HuH-7.5 (cell line): ENCODE measurements around the gene STAT5A.
"Not testable (repeated sequence)": the region's sequence is repeated elsewhere in the genome, so short reads cannot be mapped to it uniquely, and the experiment has no call there.

Experiments used
- DNase-seq: peaks from one replicate; pipeline ENCODE4 v3.0.0; 2011; ENCODE audit warnings: low spot score

The STAT5A gene

GRCh38 chr17:42308446-42308845, 20.1 kb downstream of the STAT5A start:
- DNase-seq: no peak

- DNase-seq: no peak
These were observed 20.8 kb downstream of the STAT5A start for GRCh38 chr17:42309142-42309541.

- no peak for DNase-seq
These were observed 21.9 kb downstream of the STAT5A start for GRCh38 chr17:42309986-42310786.

DNA sequence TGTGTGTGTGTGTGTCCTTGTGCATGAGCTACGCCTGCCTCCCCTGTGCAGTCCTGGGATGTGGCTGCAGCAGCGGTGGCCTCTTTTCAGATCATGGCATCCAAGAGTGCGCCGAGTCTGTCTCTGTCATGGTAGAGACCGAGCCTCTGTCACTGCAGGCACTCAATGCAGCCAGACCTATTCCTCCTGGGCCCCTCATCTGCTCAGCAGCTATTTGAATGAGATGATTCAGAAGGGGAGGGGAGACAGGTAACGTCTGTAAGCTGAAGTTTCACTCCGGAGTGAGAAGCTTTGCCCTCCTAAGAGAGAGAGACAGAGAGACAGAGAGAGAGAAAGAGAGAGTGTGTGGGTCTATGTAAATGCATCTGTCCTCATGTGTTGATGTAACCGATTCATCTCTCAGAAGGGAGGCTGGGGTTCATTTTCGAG, 22.5 kb downstream of the STAT5A start:
- no peak for DNase-seq

- peak; percentile 91 for DNase-seq
These were observed 23.1 kb downstream of the STAT5A start for GRCh38 chr17:42311240-42312034.

- DNase-seq: no peak
These were observed 23.7 kb downstream of the STAT5A start for GRCh38 chr17:42312035-42312284.

DNA sequence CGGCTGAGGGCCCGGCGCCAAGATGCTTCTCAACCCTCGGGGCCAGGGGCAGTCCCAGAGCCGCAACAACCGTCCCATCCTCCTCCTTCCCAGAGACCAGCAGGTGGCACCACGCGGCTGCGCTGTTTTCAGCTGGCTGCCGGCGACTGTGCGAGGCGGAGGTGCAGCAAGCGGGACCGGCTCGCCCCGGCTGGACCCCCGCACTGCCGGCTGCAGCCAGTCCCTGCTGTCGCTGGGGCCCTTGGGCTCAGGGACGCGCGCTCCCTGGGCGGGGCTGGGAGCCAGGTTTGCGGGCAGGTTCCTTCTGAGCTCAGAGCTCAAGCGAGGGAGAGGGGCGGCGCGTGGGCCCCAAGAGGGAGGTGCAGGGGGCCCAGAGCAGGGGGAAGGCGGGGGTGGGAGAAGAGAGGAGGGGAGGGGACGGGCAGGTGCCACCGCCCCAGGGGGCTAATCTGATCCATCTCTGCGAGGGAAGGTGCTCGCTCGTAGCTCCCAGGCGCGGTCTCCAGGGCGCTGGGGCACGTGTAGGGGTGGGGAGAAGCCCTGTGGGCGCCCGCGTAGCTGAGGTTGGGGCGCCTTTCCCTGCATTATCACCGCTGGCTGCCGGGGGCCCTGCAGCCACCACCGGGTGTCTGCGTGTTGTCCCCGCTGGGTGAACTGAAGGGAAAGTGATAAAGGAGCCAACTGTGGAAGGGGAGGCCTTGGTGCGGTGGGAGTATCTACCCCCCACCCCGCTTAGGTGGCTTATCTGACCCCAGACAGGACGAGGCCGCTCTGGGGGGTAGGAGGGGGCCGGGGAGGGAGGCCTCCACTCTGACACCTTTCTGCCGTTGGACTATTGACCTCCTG, 24.2 kb downstream of the STAT5A start:
- peak; percentile 74 for DNase-seq

- DNase-seq: no peak
These were observed 25.1 kb downstream of the STAT5A start for GRCh38 chr17:42313389-42313772.

DNA sequence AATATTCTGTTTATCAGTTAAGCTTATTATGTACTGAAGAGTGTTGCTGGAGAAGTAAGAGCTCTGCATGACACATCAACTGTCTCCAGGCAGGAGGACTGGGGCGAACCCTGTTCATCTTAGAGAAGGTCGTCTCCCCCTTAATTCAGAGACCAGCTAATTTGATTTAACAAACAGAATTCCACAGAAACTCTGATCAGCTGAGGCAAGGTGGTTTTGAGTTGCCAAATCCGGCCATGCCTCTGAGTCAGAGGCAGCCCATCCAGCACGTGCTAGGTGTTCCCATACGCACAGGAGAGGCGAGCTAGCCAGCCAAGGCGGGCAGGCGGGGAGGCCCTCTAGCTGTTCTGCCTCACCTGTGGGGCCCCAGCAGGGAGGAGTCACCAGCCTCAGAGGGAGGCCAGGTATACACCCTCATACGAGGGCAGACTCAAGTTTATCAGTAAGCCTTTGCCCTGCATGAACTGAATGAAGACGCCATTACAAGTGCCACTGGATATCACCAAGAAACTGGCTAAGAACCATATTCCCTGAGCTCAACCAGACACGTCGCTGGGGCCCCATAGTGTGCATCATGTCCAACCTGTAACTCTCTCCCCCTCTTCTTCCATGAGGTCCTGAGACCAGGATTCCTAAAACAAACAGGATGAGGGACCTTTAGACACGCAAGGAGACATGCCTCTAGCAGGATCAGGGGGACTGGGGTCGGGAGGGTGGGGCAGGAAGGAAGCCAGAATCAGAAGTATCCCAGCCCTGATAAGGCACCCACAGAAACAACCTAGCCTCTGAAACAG, 25.7 kb downstream of the STAT5A start:
- no peak for DNase-seq

- DNase-seq: no peak
These were observed 27.3 kb downstream of the STAT5A start for GRCh38 chr17:42315402-42316156.

DNA sequence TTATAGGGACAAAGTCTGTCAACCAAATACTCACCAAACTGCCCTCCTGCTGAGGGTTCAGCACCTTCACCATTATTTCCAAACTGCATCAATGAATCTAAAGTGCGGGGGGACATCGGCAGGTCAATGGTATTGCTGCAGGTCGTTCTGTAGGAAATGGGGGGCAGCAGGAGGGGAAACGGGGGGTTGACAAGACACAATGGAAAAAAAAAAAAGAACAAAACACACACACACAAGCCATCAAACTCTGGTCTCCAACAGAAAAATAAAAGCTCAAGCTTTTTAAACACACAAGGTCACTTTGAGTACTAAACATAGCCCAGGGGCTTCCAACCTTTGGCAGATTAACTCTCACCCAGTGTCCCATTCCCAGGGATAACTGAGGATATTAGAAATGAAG, 28.5 kb downstream of the STAT5A start:
- DNase-seq: no peak

DNA sequence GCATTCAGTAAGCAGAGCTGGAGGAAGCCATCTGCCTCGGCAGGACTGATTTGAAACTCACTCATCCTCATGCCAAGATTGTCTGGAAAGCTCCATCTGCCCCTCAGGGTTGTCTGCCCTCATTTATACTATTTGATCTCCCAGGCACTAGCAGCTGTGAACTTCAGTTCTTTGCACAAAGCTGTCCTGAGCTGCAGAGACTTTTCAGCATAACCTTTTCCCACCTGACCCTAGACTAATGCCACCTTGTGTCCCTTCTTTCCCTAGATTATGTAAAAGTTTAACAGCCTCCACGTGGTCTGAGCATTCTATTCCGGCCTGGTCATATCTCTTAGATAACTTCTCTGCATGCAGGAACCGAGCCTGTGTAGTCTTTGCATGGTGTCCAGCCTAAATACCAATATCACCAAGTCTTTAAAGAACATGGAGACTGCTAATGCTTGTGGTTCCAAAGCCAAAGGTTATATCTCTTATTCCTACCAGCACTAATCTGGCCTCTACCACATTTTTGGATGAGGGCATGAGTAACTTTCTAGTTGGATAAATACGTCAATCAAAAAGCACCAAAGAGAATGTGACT, 29.1 kb downstream of the STAT5A start:
- DNase-seq: no peak

GRCh38 chr17:42317967-42318366, 29.7 kb downstream of the STAT5A start:
- DNase-seq: not testable (repeated sequence)

- DNase-seq: no peak
These were observed 33.3 kb downstream of the STAT5A start for GRCh38 chr17:42321555-42321954.

DNA sequence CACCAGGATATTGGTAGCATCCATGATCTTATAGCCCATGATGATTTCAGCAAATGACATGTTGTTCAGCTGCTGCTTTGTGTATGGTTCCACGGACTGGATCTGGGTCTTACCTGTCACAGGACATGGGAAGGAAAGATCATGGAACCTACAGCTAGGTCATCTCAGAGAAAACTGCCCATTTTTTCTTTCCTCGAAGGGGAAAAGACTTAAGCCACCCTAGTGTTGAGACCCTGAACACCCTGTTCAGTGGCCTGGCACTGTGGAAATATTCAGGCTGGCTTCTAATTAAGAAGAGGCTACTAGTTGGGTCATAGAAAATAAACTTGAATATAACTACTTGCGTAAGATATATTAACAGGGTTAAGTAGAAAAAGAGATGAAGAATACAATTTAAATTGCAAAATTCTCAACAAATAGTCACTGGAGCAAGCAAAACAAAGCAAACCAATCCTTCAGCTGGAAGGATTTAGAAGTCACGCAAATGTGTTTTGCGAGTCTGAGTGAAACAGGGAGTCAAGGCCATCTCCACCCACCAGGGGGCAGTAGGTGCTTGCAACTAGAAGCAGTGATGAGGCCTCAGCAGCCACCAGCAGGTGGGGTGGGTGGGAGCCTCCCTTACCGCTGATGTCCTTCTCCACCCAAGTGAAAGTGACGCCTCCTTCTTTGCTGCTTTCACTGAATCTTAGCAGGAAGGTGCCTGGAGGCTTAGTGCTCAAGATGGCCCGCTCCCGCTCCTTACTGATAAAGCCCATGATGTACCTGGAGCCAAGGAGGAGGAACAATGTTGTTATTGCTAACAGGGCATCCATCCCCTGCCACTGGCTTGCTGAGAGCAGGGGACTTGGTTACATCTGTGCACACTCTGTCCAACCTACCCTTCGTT, 34.3 kb downstream of the STAT5A start:
- peak; percentile 83 for DNase-seq

DNA sequence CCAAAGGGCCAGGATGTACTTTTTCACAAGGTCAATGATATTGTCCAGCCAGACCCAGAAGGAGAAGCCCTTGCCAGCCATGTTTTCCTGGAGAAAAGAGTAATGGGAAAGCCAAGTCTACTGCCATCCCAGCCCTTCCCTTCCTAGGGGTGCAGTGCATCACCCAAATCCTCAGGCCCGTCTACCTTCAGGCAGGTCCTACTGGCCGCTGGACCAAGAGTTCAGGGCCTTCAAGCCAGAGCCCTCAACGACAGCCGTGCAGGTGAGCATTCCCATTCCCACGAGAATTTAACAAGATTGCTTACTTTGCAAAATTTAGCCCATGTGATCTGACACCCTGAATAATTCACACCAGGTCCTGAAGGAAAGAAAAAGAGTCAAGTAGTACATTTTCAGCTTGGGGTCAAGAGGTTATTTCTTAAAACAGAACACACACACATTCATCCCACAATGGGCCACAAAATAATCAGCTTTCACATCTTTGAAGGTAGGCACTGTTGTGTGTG, 35.0 kb downstream of the STAT5A start:
- no peak for DNase-seq

- DNase-seq: no peak
These were observed 36.7 kb downstream of the STAT5A start for GRCh38 chr17:42325026-42325425.

DNA sequence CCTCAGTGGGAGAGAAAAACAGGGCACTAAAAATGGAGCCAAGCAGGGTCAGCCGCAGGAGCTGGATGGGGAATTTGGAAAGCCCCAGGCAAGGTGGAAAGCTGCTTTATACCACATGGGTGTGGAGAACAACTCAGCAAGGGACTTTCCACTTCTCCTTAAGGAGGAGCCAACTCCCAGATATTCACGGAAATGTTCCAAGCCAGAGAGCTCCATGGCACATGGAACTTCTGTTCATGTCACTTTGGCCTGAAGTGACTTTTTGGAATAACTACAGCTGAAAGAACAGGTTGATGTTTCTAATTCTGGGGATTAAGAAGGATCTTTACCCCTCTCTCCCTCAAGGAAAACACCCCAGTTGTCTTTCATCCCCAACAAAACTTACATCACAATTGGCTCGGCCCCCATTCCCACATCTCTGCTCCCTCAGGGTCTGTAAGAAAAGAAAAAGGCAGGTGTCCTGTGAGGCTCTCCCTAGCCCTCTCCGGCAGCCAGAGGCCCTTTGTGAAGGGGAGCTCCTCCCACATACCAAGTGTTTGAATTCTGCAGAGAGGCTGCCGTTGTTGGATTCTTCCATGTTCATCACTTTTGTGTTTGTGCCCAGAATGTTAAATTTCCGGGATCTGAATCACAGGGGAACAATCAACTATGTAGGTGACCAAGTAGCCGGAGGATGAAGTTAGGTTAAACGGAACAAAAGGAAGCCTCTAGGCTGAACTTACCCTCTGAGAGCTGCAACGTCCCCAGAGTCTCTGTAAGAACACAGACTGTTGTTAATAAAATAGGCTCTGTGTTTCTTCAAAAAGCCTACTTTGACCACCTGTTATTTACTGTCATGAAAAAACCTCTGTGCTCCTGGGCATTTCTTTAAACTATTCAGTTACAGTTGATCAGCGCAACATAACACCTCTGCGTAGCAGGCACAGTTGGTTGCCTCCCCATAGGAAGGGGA, 41.0 kb downstream of the STAT5A start:
- DNase-seq: no peak
